Measurements from ENCODE around the gene ANK3.

ANK3 gene

DNA sequence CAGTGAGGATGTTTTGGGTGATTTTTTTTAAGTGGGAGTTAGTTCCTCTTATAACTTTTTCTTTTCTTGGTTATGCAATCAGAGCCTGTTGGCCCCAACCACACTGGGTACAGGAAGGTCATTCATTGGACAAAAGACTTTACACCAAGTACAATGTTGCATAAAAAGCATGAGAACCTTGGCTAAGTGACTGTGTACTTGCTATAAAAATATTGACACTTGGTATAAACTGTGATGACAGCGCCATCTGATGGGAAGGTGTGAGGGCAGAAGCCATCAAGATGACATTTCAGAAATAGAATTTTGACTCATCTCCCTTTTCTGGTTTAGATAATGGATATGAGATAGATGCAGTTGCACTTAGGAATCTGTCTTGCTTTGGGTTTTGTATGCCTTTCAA is 357.0 kb downstream of the ANK3 start:
- no peaks in the 10 kb centered on the region for H3K36me3 ChIP-seq
- H3K4me3 ChIP-seq: no peak overlapping the region
- H3K4me1 ChIP-seq: peaks cover 0 to 15% (median 0%) of the 10 kb centered on the region in 4 donors
- no peaks in the 10 kb centered on the region for H3K9me3 ChIP-seq
- no peaks in the 10 kb centered on the region for H3K27me3 ChIP-seq
- DNase-seq: peak in 1 of 2 donors; percentile 57
- no peak overlapping the region for H3K27ac ChIP-seq
- intact Hi-C loops (cut with DNase I; ENCODE audit: low total_unique reads): loop anchor here (10.0 kb wide), 1 partner anchor 118 kb away; no protein-coding TSS in a partner anchor
- TF ChIP-seq, protein P1, sequence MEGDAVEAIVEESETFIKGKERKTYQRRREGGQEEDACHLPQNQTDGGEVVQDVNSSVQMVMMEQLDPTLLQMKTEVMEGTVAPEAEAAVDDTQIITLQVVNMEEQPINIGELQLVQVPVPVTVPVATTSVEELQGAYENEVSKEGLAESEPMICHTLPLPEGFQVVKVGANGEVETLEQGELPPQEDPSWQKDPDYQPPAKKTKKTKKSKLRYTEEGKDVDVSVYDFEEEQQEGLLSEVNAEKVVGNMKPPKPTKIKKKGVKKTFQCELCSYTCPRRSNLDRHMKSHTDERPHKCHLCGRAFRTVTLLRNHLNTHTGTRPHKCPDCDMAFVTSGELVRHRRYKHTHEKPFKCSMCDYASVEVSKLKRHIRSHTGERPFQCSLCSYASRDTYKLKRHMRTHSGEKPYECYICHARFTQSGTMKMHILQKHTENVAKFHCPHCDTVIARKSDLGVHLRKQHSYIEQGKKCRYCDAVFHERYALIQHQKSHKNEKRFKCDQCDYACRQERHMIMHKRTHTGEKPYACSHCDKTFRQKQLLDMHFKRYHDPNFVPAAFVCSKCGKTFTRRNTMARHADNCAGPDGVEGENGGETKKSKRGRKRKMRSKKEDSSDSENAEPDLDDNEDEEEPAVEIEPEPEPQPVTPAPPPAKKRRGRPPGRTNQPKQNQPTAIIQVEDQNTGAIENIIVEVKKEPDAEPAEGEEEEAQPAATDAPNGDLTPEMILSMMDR (IDR thresholded peaks at IDR 0.05): peak; percentile 47 to 55

DNA sequence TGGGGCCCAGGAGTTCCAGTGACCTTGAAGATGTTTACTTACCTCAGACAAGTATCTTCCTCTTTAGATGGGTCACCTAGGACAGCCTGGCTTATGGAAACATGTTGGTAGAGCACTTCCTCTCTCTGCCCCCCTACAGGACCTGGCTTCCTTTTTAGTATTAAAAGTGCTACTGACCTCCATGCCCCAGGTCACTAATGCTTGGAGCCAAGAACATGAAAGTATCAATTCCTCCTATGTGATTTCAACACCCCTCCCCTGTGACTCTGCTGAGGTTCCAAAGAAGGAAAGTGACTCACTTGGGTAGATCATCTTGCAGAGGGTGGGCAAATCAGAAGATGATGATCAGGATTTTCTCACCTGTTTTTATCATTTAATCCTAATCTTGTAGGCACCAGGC is 358.0 kb downstream of the ANK3 start:
- Histone ChIP-seq H3K9me3 (no peaks in the 10 kb centered on the region), H3K4me1 (peaks cover 0 to 15% (median 0%) of the 10 kb centered on the region in 4 donors), H3K27me3 (no peaks in the 10 kb centered on the region), H3K27ac (no peak overlapping the region), H3K36me3 (no peaks in the 10 kb centered on the region), H3K4me3 (no peak overlapping the region)
- TF ChIP-seq, protein P1 (IDR thresholded peaks at IDR 0.05): no peak
- DNase-seq: peak in 1 of 2 donors; percentile 35
- intact Hi-C loops (cut with DNase I; ENCODE audit: low total_unique reads): loop anchor here (10.0 kb wide), 1 partner anchor 117 kb away; no protein-coding TSS in a partner anchor

DNA sequence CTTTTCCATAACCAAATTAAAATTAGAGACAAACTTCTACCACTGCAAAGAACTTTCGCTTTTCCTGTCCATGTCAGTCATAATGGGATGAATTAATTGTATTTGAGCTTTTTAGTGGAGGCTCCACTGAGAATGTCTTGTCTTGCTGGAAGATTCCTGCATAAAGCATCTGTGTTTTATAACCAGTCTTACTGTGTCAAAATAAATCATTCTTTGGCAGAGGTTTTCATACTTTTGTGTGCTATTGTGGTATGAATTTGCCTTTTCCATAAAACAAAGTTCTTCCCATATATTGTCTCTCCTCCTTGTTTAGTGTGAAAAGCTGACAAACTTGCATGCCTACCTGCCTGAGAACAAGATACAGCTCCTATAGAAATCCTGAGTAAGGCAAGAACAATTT is 358.5 kb downstream of the ANK3 start:
- H3K36me3 ChIP-seq: no peaks in the 10 kb centered on the region
- H3K27ac ChIP-seq: no peak overlapping the region
- TF ChIP-seq, protein P1 (IDR thresholded peaks at IDR 0.05): no peak
- intact Hi-C loops (cut with DNase I; ENCODE audit: low total_unique reads): loop anchor here (10.0 kb wide), 1 partner anchor 116 kb away; no protein-coding TSS in a partner anchor
- no peak for DNase-seq
- H3K9me3 ChIP-seq: no peaks in the 10 kb centered on the region
- no peak overlapping the region for H3K4me3 ChIP-seq
- H3K4me1 ChIP-seq: peaks cover 0 to 15% (median 0%) of the 10 kb centered on the region in 4 donors
- H3K27me3 ChIP-seq: no peaks in the 10 kb centered on the region

DNA sequence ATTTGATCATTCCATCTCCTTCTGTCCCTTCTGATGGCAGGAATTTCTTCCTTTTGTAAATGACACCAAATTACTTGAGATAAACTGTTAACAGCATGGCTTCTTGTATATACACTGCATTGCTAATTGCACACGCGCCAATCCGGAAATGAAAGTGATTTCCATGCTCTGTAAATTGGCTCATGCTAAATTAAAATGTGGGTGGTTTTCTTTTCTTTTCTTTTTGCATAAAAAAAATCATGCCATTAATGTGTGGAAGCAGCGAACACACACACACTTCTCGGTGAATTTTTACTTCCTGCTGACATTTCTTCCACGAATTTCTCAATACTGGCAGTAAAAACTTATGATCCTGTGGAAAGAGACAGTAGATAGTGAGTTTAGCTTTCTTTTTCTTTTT is 360.2 kb downstream of the ANK3 start:
- H3K27me3 ChIP-seq: no peaks in the 10 kb centered on the region
- no peak overlapping the region for H3K4me3 ChIP-seq
- peaks cover 0 to 15% (median 0%) of the 10 kb centered on the region in 4 donors for H3K4me1 ChIP-seq
- no peaks in the 10 kb centered on the region for H3K36me3 ChIP-seq
- no peak for DNase-seq
- no peak overlapping the region for H3K27ac ChIP-seq
- no peaks in the 10 kb centered on the region for H3K9me3 ChIP-seq
- intact Hi-C loops (cut with DNase I; ENCODE audit: low total_unique reads): no loop called here
- TF ChIP-seq, protein P1 (IDR thresholded peaks at IDR 0.05): no peak

DNA sequence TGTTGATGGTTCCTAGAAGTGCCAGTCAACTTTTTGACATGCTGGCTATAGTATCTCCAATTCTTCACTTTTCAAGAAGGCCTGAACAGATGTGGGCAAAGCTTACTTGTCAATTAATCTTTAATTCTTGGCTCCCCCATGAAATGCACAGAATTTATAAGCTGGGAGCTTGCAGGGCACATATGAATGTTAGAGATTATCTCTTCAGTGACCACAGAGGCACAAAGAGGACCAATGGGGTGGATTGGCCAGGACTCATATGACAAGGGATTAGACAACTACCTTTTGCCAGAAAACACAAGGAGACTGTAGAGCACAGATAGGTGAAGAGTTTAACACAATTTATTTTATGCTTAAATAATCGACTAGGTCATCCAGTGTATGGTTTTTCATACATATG is 361.6 kb downstream of the ANK3 start:
- no peaks in the 10 kb centered on the region for H3K36me3 ChIP-seq
- H3K4me3 ChIP-seq: no peak overlapping the region
- TF ChIP-seq, protein P1 (IDR thresholded peaks at IDR 0.05): no peak
- H3K27ac ChIP-seq: no peak overlapping the region
- peaks cover 0 to 15% (median 0%) of the 10 kb centered on the region in 4 donors for H3K4me1 ChIP-seq
- no peaks in the 10 kb centered on the region for H3K9me3 ChIP-seq
- H3K27me3 ChIP-seq: no peaks in the 10 kb centered on the region
- DNase-seq: no peak
- intact Hi-C loops (cut with DNase I; ENCODE audit: low total_unique reads): no loop called here

DNA sequence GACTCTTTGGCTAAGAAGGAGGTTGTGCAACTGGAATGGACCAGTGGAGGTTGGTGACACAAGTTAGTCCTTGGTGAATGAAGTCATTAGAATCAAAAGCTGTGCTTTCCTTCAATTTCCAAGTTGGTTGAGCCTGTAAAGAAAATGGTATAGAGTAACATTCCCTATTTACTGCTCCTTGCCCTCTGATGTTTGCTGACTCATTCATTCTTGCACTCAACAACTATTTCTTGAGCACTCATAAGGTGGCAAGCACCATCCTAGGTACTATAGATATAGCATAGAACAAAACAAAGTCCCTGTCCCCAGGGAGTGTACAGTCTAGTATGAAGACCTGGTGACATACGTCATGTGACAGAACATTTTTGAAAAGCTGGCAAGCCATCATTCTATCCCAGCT is 364.4 kb downstream of the ANK3 start:
- no peaks in the 10 kb centered on the region for H3K36me3 ChIP-seq
- H3K9me3 ChIP-seq: no peaks in the 10 kb centered on the region
- H3K4me1 ChIP-seq: no peaks in the 10 kb centered on the region
- intact Hi-C loops (cut with DNase I; ENCODE audit: low total_unique reads): no loop called here
- no peak overlapping the region for H3K4me3 ChIP-seq
- H3K27ac ChIP-seq: no peak overlapping the region
- no peaks in the 10 kb centered on the region for H3K27me3 ChIP-seq
- DNase-seq: no peak
- TF ChIP-seq, protein P1 (IDR thresholded peaks at IDR 0.05): no peak
